ENCODE measurements around the gene ANKRD9.

The ANKRD9 gene

GRCh38 chr14:102469261-102469660, 40.3 kb downstream of the ANKRD9 start:
- no peak for DNase-seq

DNA sequence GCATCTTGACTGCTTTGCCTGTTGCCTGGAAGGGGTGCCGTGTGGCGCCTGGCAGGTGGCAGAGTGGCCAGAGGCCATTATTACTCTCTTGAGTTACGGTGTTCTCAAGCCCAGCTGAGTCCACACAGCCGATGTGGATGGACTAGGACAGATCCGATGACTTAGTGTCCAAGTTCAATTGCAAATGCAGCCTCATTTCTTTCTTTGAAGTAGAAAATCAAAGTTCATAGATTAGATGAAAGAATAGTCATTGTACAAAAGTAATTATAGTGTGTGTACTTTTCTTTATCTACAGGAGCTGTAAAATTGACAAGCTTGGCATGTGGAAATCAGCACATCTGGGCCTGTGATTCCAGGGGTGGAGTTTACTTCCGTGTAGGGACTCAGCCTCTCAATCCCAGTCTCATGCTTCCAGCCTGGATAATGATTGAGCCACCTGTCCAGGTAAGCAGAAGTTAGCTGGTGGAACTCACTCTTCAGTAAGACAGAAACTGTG, 44.7 kb downstream of the ANKRD9 start:
- no peak for DNase-seq

DNA sequence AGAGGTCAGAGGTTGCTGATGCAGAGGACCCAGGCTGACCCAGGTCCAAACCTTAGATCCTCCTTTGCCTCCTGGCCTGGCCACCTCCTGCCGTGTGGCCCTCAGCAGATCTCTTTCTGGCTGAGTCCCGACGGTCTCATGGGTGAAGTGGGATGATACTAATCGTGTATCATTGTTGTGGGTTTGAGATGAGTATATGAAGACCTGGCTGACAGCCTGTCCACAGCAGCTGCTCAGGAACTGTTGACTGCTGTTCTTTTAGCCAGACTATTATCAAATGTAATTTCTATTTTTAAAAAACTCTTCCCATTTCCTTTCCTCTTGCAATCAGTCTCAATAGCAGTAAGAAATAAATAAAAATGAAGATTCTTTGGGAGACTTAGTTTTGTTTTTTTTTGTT, 45.6 kb downstream of the ANKRD9 start:
- DNase-seq: no peak

DNA sequence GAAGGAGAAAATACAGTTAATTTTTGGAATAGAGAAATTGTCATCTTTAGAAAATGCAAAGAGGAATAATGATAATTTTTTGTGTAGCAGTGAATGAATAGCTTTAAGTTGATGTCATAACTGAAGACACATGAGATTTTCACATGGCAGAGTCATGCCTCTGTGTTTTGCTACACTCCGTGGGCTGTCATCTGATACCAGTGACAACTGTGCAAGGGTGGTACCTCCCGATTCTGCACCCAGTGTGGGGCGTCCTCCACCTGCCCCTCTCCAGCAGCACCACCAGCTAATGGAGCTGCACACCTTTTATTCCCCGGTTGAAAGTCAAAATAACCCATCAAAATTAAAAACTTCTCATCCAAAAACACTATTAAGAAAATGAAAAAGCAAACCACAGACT, 47.2 kb downstream of the ANKRD9 start:
- DNase-seq: no peak

- DNase-seq: no peak
These were observed 47.9 kb downstream of the ANKRD9 start for GRCh38 chr14:102461490-102462338.

DNA sequence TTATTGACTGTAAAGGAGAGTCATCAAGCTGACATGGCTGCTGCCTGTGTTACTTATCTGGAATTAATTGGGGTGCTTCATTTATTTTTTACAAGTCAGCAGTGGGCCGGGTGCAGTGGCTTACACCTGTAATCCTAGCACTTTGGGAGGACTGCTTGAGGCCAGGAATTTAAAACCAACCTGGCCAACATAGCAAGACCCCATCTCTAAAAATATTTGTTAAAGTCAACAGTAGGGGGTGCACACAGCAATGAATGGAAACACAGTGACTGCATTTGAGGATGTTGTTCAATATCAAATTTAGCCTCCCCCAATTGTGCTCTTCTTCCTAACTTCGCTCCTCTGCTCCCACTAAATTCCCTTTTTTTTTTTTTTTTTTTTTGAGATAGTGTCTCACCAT, 52.1 kb downstream of the ANKRD9 start:
- DNase-seq: no peak

DNA sequence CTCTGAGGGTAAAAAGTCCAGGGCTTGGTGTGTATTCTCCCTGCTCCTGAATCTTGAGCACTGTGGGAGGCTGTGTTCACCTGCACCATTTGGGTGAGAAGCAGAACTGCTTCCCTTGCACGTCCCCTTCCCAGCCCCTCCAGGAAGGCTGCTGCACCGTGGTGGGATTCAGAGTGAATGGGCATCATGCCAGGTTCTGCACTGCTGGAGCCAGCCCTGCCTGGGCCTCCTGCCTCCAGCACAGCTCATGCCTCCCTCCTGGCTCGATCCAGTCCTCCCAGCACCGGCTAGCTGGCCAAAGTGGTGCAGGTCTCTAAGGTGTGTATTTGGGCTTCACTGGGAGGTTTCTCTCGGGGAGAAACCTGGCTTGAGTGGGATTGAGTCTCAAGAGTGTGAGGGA, 54.9 kb downstream of the ANKRD9 start:
- DNase-seq: no peak

DNA sequence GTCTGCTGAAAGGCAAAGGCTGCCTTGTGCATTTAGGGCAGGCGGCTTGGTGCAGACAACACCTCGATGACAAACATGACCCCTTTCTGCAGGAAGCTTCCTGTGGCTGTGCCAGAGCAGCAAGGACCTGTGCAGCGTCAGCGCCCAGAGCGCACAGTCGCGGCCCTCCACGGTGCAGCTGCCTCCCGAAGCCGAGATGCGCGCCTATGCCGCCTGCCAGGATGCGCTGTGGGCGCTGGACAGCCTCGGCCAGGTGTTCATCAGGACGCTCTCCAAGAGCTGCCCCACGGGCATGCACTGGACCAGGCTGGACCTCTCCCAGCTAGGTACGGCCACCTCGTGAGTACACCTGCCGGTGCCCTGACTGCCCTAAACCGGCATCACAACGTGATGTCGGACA, 57.3 kb downstream of the ANKRD9 start:
- DNase-seq: no peak

All from NCI-H524 treated with DMSO at 0.1 percent for 48 hours (cell line).